ENCODE results near the gene KAT8.
A peak's percentile ranks its signal among the peaks of the same experiment; 100 is the strongest.

Gene KAT8

GRCh38 chr16:31108035-31108793 is 9.2 kb upstream of the KAT8 start, which contains the start of gene BCKDK:
TSS of gene BCKDK (plus strand) at chr16:31108386. CDS start at chr16:31109224, 838 bp downstream.
- H3K4me3 ChIP-seq (ENCODE audit: low read depth, low read length) = peak within 1 kb of the TSS; percentile 90
- TF ChIP-seq CTCF (IDR thresholded peaks at IDR 0.05; ENCODE audit: low read depth, low read length, missing control alignments) = no peak
- DNase-seq (ENCODE audit: low read depth) = peak; percentile 59

DNA sequence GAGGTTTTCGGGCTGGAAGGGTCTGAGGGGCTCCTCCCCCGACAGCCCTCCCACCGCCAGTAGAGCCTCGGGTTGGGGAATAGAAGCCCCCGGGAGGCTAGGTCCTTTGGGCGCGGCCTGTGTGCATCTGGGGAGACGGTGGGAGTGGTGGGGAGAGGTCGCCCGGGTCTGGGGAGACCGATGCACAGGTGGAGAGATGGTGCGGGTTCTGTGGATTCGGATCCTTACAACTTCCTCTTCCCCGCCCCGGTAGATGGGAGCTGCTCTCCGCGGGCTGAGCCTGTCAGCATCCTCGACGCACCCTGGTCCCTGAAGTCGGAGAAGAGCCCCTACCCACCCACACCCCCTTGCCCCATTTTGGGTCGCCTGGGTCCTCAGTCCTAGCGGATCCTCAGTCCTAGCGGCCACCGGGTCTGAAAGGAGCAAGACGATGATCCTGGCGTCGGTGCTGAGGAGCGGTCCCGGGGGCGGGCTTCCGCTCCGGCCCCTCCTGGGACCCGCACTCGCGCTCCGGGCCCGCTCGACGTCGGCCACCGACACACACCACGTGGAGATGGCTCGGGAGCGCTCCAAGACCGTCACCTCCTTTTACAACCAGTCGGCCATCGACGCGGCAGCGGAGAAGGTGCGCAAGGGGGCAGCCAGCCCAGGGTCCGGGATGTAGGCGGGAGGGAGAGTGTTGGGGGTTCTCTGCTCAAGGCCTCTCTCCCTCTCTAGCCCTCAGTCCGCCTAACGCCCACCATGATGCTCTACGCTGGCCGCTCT is 8.5 kb upstream of the KAT8 start:
- peak overlapping the region; percentile 90 for H3K4me3 ChIP-seq (ENCODE audit: low read depth, low read length)
- TF ChIP-seq CTCF (IDR thresholded peaks at IDR 0.05; ENCODE audit: low read depth, low read length, missing control alignments) = no peak
- DNase-seq (ENCODE audit: low read depth) = no peak

GRCh38 chr16:31109622-31110021 is 7.8 kb upstream of the KAT8 start:
- H3K4me3 ChIP-seq (ENCODE audit: low read depth, low read length) = no peak overlapping the region
- no peak for DNase-seq (ENCODE audit: low read depth)
- TF ChIP-seq CTCF (IDR thresholded peaks at IDR 0.05; ENCODE audit: low read depth, low read length, missing control alignments) = no peak

DNA sequence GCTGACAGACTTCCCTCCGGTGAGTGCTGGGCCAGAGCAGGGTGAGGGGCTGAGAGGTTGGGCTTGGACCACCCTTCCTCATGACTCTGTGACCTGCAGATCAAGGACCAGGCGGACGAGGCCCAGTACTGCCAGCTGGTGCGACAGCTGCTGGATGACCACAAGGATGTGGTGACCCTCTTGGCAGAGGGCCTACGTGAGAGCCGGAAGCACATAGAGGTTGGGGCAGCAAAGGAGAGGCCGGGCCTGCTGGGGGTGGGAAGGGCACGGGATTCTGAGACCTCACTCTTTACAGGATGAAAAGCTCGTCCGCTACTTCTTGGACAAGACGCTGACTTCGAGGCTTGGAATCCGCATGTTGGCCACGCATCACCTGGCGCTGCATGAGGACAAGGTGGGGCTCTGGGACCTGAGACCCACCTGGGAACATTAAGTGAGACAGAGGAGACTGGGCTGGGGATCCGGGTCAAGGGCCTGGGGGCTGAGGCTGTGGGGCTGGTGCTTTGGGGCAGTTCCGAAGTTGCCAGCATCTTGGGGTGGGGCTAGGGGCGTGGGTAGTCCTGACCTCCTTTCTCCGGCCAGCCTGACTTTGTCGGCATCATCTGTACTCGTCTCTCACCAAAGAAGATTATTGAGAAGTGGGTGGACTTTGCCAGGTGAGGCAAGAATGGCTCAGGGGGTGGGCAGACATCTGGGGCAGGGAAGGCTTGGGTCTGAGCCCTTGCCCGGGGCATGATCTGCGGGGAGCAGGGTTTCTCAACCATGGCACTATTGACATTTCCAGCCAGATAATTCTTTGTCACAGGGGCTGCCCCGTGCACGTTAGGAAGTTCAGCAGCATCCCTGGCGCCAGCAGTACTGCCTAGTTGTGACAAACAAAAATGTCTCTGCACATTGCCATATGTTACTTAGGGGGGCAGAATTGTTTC is 7.1 kb upstream of the KAT8 start:
- DNase-seq (ENCODE audit: low read depth) = no peak
- TF ChIP-seq CTCF (IDR thresholded peaks at IDR 0.05; ENCODE audit: low read depth, low read length, missing control alignments) = no peak
- no peak overlapping the region for H3K4me3 ChIP-seq (ENCODE audit: low read depth, low read length)

- no peak for TF ChIP-seq CTCF (IDR thresholded peaks at IDR 0.05; ENCODE audit: low read depth, low read length, missing control alignments)
- H3K4me3 ChIP-seq (ENCODE audit: low read depth, low read length) = no peak overlapping the region
Measured at GRCh38 chr16:31111881-31112466, 5.5 kb upstream of the KAT8 start.

GRCh38 chr16:31112711-31113110 is 4.8 kb upstream of the KAT8 start:
- TF ChIP-seq CTCF (IDR thresholded peaks at IDR 0.05; ENCODE audit: low read depth, low read length, missing control alignments) = no peak
- no peak overlapping the region for H3K4me3 ChIP-seq (ENCODE audit: low read depth, low read length)
- no peak for DNase-seq (ENCODE audit: low read depth)

More at GRCh38 chr16:31111881-31112466, 5.5 kb upstream of the KAT8 start:
- no peak for DNase-seq (ENCODE audit: low read depth)

Data from GM12864 (cell line).